Activated T-cell treated with anti-CD3 and anti-CD28 coated beads for 48 hours (primary cell): ENCODE data around the gene CDCA5.

Experiments
- DNase-seq: peaks from one replicate; pipeline ENCODE4 v3.0.0-alpha.2; 2020; ENCODE audit warnings: low read depth

The CDCA5 gene

GRCh38 chr11:65071907-65072630 lies 11.8 kb downstream of the CDCA5 start:
- no peak for DNase-seq

DNA sequence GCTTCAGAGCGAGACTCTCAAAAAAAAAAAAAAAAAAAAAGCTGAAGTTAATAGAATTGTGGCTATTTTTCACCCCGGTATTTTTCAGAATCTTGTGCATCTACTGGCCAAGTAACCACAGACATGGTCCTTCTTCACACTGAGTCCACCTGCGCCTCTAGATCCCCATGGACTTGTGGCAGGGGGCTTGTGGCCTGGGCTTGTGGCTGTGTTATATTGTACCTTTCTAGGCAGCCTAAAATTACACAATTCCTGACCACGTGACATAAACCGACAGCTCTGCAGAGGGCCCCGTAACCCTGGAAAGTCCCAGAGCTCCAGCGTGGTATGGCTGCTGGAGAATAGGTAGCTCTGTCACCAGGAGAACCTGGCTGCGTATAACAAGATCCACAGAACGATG lies 14.6 kb downstream of the CDCA5 start:
- DNase-seq: no peak

DNA sequence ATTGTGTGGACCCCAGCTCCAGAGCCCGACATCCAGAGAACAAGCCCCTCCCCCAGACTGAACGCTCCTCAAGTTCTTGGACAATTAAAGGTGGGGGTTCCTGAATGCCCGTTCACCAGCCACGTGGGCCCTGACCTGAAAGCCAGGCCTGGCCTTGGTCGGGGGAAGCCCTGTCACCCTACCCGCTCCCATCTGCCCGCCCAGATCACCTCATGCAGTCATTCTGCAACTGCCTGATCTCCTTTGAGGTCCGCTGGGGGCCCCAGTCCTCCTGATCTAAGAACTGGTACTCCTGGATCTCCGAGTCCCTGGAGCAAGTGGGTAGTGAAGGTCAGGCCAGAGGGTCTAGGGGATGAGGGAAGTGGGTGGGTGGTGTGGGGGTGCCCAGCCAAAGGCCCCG lies 16.4 kb downstream of the CDCA5 start:
- no peak for DNase-seq

DNA sequence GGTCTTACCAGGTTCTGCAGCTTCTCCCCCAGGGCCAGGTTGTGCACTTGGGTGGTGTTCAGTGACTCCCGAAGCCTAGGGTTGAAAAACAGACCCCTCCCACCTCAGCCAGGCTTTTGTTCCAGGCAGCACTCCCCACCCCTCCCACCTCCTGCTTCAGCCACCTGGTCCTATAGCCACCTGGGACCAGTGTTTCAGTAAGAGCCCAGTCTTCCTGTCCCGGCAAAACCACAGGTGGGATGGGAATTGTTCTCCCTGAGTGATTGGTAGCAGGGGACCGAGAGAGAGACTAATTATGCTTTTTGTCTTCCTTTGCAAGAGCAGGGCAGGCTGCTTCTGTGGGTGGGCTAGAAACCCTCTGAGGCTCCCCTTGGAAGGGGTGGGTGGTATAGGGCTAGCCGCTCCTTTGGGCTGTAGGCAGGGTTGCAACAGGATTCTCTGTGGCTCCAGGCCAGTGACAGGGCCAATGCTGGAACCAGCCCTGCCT lies 17.0 kb downstream of the CDCA5 start:
- DNase-seq: no peak

DNA sequence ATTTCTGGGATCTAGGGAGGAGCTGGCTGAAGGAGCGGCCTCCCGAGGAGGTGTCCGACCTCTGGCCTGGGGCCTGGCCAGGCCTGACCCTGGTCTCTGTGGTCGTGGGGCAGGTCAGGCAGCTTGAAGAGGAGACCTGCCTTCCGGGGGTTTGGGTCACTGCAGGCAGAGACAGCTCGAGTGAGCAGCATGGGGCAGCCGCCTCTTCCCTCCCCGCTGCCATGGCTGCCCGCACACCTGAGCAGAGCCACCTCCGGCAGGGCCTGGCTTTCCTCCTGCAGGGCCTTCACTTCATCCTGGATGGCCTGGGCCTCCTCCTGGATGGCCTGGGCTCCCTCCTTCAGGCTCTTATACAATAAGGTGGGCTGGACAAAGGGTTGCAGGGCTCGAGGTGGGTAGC lies 17.5 kb downstream of the CDCA5 start:
- DNase-seq: no peak

DNA sequence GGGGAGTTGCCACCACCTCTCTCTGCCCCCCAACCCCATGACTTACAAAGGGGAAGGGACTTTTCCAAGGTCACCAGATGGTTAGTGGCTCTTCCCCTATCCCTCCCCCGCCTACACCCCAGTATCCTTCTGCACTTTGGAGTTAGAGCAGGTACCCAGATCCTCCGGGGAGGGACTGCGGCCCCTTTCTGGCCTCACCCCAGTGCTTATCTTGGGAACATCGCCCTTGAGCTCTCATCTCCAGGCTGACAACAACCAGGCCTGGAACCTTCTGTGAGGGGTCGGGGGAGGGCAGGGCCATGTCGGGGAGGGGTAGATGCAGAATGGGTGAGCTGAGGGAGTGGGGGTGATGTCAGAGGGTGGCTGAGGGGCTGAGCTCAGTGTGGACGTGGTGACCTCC lies 18.0 kb downstream of the CDCA5 start:
- DNase-seq: no peak

GRCh38 chr11:65064847-65065240 lies 19.0 kb downstream of the CDCA5 start:
- DNase-seq: no peak

- DNase-seq: no peak
Measured at GRCh38 chr11:65063532-65063931, 20.3 kb downstream of the CDCA5 start.

- no peak for DNase-seq
Measured at GRCh38 chr11:65060913-65061408, 22.9 kb downstream of the CDCA5 start.

DNA sequence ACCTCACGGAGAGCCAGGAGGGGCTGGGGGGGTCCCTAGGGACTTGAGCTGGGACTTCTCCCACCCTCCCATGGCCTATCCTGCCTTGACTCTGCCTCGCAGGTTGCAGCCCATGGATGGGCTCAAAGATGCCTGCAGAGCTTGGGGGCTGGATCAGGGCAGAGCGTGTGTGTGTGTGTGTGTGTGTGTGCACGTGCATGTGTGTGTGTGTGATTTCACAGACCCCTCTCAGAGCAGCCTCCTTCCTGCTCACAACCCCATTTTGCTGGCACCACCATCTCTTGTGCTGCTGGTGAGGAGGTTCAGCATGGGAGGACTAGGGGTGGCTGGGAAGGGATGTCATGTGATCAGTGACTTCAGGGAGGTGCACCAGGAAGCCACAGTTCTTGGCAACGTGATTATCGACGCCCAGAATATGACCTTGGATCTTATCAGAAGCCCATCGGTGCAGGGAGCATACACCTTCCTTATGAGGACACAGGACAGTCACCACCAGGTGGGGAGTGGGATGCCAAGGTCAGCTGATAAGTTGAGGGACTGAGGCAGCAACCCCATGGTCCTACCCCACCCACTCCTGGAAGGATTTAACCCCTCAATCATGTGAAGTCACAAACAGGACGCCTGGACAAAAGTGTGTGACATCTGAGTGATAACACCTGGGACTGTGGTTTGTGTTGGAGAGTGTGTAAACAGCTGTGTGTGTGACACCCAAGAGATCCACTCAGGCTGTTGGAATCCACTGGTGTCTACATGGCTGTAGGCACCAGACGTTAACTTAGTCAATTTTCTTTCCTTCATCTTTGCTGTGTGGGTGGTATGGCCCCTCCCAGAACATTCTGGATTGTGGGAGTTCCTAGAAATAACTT lies 23.6 kb downstream of the CDCA5 start:
- no peak for DNase-seq

DNA sequence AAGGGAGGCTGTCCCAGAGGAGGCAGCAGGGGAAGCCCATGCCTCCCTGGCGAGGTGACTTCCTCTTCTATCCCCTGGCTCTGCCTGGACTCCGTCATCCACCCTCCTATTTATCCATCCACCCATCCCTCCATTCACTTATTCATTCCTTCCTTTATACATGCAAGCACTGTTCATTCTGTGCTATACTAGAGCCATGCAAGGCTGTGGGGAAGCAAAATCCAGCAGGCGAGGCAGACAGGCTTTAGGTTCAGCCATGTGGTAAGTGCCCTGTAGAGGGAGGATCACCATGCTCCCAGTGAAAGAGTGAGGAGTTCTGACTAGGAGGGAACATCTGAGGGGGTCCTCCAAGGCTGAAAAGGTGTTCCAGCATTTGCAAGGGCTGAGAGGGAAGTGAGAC lies 24.3 kb downstream of the CDCA5 start:
- DNase-seq: no peak

- DNase-seq: no peak
Measured at GRCh38 chr11:65058419-65059054, 25.3 kb downstream of the CDCA5 start, which contains the start of gene NAALADL1. Gene NAALADL1 (minus strand): TSS chr11:65058553. CDS start chr11:65058521, 32 bp downstream.

DNA sequence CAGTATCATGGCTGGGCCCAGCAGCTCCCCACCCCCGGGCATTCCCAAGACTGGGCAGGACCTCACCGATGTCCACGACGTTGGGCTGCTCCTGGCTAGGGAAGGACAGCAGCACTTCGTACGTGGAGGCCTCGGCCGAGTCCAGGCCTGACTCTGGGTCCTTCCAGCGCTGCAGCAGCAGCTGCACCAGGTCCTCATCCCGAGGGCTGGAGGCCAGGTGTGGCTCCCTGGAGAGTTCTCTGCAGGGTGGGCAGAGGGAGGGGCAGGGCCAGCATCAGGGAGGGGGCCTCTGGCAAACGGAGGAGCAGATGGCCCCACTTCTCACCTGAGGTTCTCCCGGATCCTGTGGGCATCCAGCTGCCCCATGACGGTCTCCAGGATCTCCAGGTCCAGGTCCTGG lies 25.8 kb downstream of the CDCA5 start:
- DNase-seq: no peak

DNA sequence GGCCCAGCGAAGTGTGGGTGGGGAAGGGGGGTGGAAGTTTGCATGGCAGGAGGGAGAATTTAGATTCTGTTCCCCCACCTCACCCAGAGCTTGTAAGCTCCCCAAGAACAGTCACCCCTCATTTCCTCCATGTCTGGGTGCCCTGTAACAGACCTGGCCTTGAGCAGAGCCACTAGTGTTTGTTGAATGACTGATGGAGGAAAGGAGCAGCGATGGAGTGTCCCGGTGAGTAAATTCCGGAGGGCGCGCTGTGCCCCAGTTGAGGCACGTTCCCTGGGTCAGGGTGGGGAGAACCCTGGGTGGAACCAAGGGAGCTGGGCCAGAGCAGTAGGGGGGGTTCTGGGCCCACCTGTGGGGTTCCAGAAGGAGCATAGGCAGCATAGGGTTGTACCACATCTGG lies 26.3 kb downstream of the CDCA5 start:
- no peak for DNase-seq

GRCh38 chr11:65056999-65057398 lies 26.8 kb downstream of the CDCA5 start:
- no peak for DNase-seq

GRCh38 chr11:65055538-65055937 lies 28.3 kb downstream of the CDCA5 start:
- DNase-seq: no peak

GRCh38 chr11:65053827-65054508 lies 29.9 kb downstream of the CDCA5 start:
- no peak for DNase-seq

- DNase-seq: no peak
Measured at GRCh38 chr11:65051398-65051858, 32.4 kb downstream of the CDCA5 start.

DNA sequence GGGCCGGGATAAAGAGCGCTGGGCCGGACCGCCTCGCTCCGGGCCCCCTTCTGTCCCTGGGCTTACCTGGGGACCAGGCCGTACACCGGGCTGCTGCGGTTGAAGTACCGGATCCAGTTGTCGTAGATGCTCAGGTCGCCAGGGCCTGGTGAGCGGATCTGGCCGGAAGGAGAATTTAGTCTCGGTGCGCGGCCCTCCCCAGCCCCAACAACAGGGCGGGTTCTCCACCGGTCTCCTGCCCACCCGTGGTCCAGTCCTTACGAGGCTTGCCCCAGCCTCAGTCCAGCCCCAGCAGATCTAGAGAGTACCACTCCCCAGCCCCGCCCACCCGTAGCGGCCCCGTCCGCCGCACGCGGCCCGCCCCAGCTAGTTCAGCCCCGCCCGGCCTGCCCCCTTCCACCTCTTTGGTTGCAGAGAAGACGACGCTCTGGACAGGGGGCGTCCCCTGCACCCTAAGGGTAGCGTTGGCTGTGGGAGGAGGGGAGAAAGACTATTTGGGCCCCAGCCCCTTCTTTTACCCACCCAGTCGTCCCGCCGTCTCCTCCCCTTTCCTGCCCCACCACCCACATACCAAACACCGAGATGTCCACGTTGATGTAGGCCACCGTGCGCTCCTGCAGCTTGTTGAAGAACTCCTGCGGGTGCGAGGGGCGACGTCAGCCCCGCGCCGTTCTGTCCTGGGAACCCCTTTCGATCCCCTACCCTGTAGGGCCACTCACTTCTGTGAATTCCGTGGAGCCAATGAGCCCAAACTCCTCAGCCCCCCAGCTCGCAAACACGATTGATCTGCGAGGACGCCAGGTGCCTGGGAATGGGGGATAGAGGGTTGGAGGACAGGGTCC lies 36.0 kb downstream of the CDCA5 start:
- DNase-seq: no peak

- DNase-seq: no peak
Measured at GRCh38 chr11:65045728-65046127, 38.1 kb downstream of the CDCA5 start.

- no peak for DNase-seq
Measured at GRCh38 chr11:65045061-65045460, 38.8 kb downstream of the CDCA5 start.
